Choroid plexus epithelial cell (primary cell): ENCODE measurements around the gene GAN.
"Not testable (repeated sequence)": the region's sequence is repeated elsewhere in the genome, so short reads cannot be mapped to it uniquely, and the experiment has no call there.

Experiments
- DNase-seq: peaks from one replicate; pipeline ENCODE4 v3.0.0-alpha.2; 2010; ENCODE audit warnings: low read depth
- H3K4me3 ChIP-seq: 2 replicates; pipeline ENCODE4 v1.5.1; 2011; ENCODE audit warnings: low read depth, mild to moderate bottlenecking, control low read depth, low read length, moderate library complexity
- TF ChIP-seq, protein P1 (sequence below): conservative IDR thresholded peaks from 2 replicates; pipeline ENCODE4 v1.5.1; 2011; ENCODE audit warnings: low read depth, mild to moderate bottlenecking, control low read depth, inconsistent platforms, low read length, moderate library complexity

GAN gene

DNA sequence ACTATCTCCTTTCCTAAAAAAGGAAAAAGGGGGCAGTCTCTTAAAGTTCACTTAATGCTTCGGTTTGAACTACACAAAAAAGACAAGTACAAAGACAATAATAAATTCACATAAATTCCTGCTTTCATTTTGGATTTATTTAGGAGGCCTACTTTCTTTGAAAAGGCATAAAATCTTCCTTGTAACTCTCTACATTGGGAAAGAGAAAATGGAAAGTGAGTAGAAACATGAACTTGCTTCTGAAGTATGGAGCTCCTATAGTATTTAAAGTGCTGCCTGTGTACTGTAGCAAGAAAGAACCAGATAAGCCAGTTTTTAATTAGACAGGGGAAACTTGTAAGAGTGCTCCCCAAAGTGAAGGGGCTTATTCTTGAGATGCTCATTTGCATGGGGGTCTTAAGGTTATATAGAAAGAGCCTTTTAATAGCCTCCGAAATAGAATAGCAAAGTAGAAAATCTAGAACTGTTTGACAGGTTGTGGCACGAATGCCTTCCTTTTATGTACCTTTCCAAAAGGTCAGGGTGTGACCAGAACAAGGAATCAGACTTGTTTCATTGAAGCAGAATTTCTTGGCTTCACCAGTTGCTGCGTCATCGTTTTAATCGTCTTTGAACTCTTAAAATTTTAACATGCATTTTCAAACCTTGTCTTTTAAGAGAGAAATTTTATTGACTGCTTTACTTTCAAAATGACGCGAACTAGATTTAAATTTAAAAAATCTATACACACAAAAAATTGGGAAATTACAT is 12.9 kb downstream of the GAN start:
- H3K4me3 ChIP-seq = no peak overlapping the region
- DNase-seq = no peak
- TF ChIP-seq, protein P1, sequence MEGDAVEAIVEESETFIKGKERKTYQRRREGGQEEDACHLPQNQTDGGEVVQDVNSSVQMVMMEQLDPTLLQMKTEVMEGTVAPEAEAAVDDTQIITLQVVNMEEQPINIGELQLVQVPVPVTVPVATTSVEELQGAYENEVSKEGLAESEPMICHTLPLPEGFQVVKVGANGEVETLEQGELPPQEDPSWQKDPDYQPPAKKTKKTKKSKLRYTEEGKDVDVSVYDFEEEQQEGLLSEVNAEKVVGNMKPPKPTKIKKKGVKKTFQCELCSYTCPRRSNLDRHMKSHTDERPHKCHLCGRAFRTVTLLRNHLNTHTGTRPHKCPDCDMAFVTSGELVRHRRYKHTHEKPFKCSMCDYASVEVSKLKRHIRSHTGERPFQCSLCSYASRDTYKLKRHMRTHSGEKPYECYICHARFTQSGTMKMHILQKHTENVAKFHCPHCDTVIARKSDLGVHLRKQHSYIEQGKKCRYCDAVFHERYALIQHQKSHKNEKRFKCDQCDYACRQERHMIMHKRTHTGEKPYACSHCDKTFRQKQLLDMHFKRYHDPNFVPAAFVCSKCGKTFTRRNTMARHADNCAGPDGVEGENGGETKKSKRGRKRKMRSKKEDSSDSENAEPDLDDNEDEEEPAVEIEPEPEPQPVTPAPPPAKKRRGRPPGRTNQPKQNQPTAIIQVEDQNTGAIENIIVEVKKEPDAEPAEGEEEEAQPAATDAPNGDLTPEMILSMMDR = no peak

DNA sequence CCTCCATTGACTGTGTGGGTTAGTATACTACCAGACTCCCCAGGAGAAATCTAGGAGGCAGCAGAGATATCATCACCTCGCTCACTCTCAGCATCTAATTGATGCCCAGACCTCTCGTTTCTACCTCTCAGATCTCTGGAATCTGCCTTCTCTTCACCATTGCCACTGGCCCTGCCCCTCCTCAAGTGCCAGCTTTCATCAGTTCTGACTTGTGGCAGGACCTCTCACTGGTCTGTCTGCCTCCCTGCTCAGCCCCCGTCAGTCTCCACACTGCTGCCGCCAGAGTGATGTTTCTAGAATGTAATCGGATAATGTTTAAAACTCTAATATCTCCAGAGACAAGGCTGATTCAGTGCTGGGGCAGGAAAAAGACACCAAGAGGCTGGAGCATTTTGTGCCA is 15.2 kb downstream of the GAN start:
- TF ChIP-seq, protein P1 = no peak
- no peak for DNase-seq
- no peak overlapping the region for H3K4me3 ChIP-seq

DNA sequence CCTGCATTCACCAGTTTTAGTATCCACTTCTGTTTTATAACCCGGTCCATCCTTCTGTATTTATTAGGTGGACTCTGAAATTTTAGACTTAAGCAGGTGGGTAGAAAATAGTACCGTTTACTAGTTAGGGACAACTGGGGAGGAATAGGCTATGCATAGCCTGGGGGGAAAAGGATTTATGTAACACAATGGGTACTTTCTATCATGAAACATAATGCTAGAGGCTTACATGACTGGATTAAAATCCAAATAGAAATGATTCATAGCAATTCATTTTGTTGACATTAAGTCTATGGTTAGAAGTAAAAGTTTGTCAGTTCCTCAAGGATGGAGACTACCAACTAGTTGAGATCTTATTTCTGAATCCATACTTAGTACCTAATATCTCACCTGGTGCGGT is 18.6 kb downstream of the GAN start:
- no peak overlapping the region for H3K4me3 ChIP-seq
- TF ChIP-seq, protein P1 = no peak
- no peak for DNase-seq

DNA sequence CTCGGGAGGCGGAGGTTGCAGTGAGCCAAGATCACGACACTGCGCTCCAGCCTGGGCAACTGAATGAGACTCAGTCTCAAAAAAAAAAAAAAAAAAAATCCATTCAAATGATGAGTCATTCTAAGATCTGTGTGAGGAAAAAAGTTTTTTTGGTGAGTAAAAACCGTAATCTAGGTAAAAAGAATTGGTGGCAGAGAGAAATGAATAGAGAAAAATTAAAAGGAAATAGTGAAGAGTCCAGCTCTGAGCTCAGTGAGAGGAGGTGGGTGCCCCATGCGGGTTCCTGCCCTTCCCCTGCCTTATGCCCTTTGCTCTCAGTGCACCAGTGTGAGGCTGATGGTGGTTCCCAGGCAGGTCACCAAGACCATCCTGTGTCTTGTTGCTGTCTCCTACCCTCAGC is 20.9 kb downstream of the GAN start:
- DNase-seq = no peak
- TF ChIP-seq, protein P1 = no peak
- H3K4me3 ChIP-seq = no peak overlapping the region

DNA sequence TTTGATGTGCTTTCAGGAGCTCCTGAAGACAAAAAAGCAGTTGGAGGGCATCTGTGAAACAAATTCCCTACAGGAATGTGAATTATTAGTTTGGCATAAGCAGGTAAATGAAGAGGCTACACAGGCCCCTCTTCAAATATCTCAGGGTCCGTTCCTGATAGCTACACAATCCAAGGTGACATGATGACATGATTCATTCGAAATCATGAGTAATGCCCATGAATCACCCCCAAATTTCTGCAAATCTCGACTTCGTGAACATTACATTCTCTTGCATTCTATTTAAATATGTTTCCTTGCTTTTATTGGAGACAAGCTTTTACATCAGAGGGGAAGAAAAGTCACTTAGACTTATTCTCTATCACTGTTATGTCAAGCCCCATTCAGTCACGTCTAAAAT is 22.3 kb downstream of the GAN start:
- H3K4me3 ChIP-seq = no peak overlapping the region
- TF ChIP-seq, protein P1 = no peak
- DNase-seq = no peak

DNA sequence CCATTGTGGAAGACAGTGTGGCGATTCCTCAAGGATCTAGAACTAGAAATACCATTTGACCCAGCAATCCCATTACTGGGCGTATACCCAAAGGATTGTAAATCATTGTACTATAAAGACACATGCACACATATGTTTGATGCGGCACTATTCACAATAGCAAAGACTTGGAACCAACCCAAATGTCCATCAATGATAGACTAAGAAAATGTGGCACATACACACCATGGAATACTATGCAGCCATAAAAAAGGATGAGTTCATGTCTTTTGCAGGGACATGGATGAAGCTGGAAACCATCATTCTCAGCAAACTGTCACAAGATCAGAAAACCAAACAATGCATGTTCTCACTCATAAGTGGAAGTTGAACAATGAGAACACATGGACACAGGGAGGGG is 30.4 kb downstream of the GAN start:
- DNase-seq = not testable (repeated sequence)

DNA sequence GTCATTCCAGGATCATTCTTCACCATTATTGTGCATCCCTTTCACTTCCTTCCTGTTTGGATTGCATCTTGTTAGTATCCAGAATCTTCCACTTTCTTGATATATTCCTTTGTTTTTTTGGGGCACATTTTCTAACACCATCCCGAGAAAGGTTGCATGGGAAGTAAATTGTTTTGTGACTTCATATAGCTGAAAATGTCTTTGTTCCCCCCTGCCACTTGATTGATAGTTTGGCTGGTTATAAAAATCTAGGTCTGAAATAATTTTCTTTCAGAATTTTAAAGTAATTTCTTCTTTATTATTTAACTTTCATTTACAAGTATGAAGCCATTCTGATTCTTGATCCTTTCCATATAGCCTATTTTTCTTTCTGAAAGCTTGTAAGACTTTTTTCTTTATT is 32.7 kb downstream of the GAN start:
- no peak overlapping the region for H3K4me3 ChIP-seq
- no peak for DNase-seq
- TF ChIP-seq, protein P1 = no peak

More for the DNA sequence above, 30.4 kb downstream of the GAN start:
- not testable (repeated sequence) for H3K4me3 ChIP-seq
